Astrocyte (in vitro differentiated cells and primary cell): ENCODE measurements around the gene TPM1. TPM values are rescaled to one million over a fixed set of nuclear protein-coding genes. Genes with fewer than 3 reads are reported as not detected.

Experiments used
- DNase-seq: peaks from one replicate; pipeline ENCODE4 v3.0.0-alpha.2; 2010; ENCODE audit warnings: low read depth
- FAIRE-seq: peaks from 2 replicates; lab custom pipeline; 2011; peaks lifted over from hg19 to GRCh38; lab: Jason Lieb, UNC
- H2AFZ ChIP-seq: 2 replicates; pipeline ENCODE4 v1.6.0; 2012; ENCODE audit warnings: low read depth, low read length, inconsistent platforms
- H3K27ac ChIP-seq: 2 replicates; pipeline ENCODE4 v1.5.1; 2011; ENCODE audit warnings: low read depth, low read length, inconsistent platforms
- H3K27me3 ChIP-seq: 2 replicates; pipeline ENCODE4 v1.6.0; 2011; ENCODE audit warnings: low read length, inconsistent platforms; ENCODE audit not compliant: insufficient read depth
- H3K36me3 ChIP-seq: 2 replicates; pipeline ENCODE4 v1.5.1; 2011; ENCODE audit warnings: low read length, inconsistent platforms; ENCODE audit not compliant: insufficient read depth
- H3K4me1 ChIP-seq: 2 replicates; pipeline ENCODE4 v1.5.1; 2011; ENCODE audit warnings: low read length, inconsistent platforms; ENCODE audit not compliant: insufficient read depth
- H3K4me2 ChIP-seq: 2 replicates; pipeline ENCODE4 v1.6.0; 2012; ENCODE audit warnings: low read length, inconsistent platforms
- H3K4me3 ChIP-seq: 2 replicates; pipeline ENCODE4 v1.5.1; 2011; ENCODE audit warnings: low read depth, mild to moderate bottlenecking, low read length, inconsistent platforms; ENCODE audit not compliant: insufficient read depth
- H3K79me2 ChIP-seq: 2 replicates; pipeline ENCODE4 v1.6.0; 2012; ENCODE audit warnings: mild to moderate bottlenecking, low read length, inconsistent platforms; ENCODE audit not compliant: insufficient read depth
- H3K9ac ChIP-seq: 2 replicates; pipeline ENCODE4 v1.6.0; 2012; ENCODE audit warnings: mild to moderate bottlenecking, low read length, inconsistent platforms
- H3K9me3 ChIP-seq: 2 replicates; pipeline ENCODE4 v1.5.1; 2012; ENCODE audit warnings: low read depth, mild to moderate bottlenecking, low read length, inconsistent platforms; ENCODE audit not compliant: insufficient read depth
- H4K20me1 ChIP-seq: 2 replicates; pipeline ENCODE4 v1.6.0; 2012; ENCODE audit warnings: low read length, inconsistent platforms; ENCODE audit not compliant: insufficient read depth
- H3K27ac Mint-ChIP-seq: one replicate; pipeline ENCODE4 v1.8.0; 2021; ENCODE audit warnings: mild to moderate bottlenecking, mixed read lengths; ENCODE audit not compliant: unreplicated experiment
- H3K27me3 Mint-ChIP-seq: one replicate; pipeline ENCODE4 v1.8.0; 2021; ENCODE audit warnings: low read depth, mixed read lengths; ENCODE audit not compliant: unreplicated experiment
- H3K36me3 Mint-ChIP-seq: one replicate; pipeline ENCODE4 v1.8.0; 2021; ENCODE audit warnings: low read depth, mixed read lengths; ENCODE audit not compliant: unreplicated experiment
- H3K4me1 Mint-ChIP-seq: one replicate; pipeline ENCODE4 v1.8.0; 2021; ENCODE audit warnings: low read depth, mixed read lengths; ENCODE audit not compliant: unreplicated experiment
- H3K4me3 Mint-ChIP-seq: one replicate; pipeline ENCODE4 v1.8.0; 2021; ENCODE audit warnings: mild to moderate bottlenecking, moderate library complexity, mixed read lengths; ENCODE audit not compliant: unreplicated experiment
- H3K9me3 Mint-ChIP-seq: one replicate; pipeline ENCODE4 v1.8.0; 2021; ENCODE audit warnings: mild to moderate bottlenecking, mixed read lengths; ENCODE audit not compliant: unreplicated experiment
- CTCF ChIP-seq: IDR thresholded peaks from 2 replicates; pipeline ENCODE4 v1.5.1; 2011; ENCODE audit warnings: low read depth, mild to moderate bottlenecking, inconsistent platforms, low read length, moderate library complexity; ENCODE audit not compliant: insufficient read depth
- EZH2 ChIP-seq: IDR thresholded peaks from 2 replicates; pipeline ENCODE4 v1.6.1; 2012; ENCODE audit warnings: mild to moderate bottlenecking, low read length, inconsistent platforms; ENCODE audit not compliant: insufficient read depth
- total RNA-seq: library from RNA; stranded (reverse); gene quantifications from 2 replicates; pipeline ENCODE4 v1.2.1, GENCODE V29; 2021

The TPM1 gene
- total RNA-seq, 1 donor from 2014 or later = 2,922 TPM

- no peak overlapping the region for H3K4me3 Mint-ChIP-seq
- no peak for FAIRE-seq
- H3K27ac ChIP-seq = no peak overlapping the region
- H3K27me3 ChIP-seq = no peaks in the 10 kb centered on the region
- H3K9me3 Mint-ChIP-seq = peaks cover 6% of the 10 kb centered on the region
- no peaks in the 10 kb centered on the region for H3K36me3 ChIP-seq
- peaks cover 32% of the 10 kb centered on the region for H3K4me1 ChIP-seq
- H2AFZ ChIP-seq = no peak overlapping the region
- H3K4me1 Mint-ChIP-seq = peaks cover 31% of the 10 kb centered on the region
- DNase-seq = no peak
- no peak overlapping the region for H3K27ac Mint-ChIP-seq
- H4K20me1 ChIP-seq = no peaks in the 10 kb centered on the region
- no peaks in the 10 kb centered on the region for H3K36me3 Mint-ChIP-seq
- no peak overlapping the region for H3K4me2 ChIP-seq
- TF ChIP-seq EZH2 (no peak), CTCF (no peak)
- H3K79me2 ChIP-seq = no peaks in the 10 kb centered on the region
- no peaks in the 10 kb centered on the region for H3K9me3 ChIP-seq
- H3K4me3 ChIP-seq = no peak overlapping the region
- no peaks in the 10 kb centered on the region for H3K27me3 Mint-ChIP-seq
- H3K9ac ChIP-seq = no peak overlapping the region
Observed at GRCh38 chr15:63010920-63011693, 31.4 kb upstream of the TPM1 start.

- Mint-ChIP-seq H3K27ac (no peak overlapping the region), H3K9me3 (peaks cover 6% of the 10 kb centered on the region), H3K4me3 (no peak overlapping the region), H3K27me3 (no peaks in the 10 kb centered on the region), H3K36me3 (no peaks in the 10 kb centered on the region), H3K4me1 (peaks cover 31% of the 10 kb centered on the region)
- H3K27ac ChIP-seq = no peak overlapping the region
- H3K4me2 ChIP-seq = no peak overlapping the region
- H3K9ac ChIP-seq = no peak overlapping the region
- H3K36me3 ChIP-seq = no peaks in the 10 kb centered on the region
- H3K79me2 ChIP-seq = no peaks in the 10 kb centered on the region
- H2AFZ ChIP-seq = no peak overlapping the region
- H4K20me1 ChIP-seq = no peaks in the 10 kb centered on the region
- no peak overlapping the region for H3K4me3 ChIP-seq
- no peak for FAIRE-seq
- H3K9me3 ChIP-seq = no peaks in the 10 kb centered on the region
- no peaks in the 10 kb centered on the region for H3K27me3 ChIP-seq
- peaks cover 33% of the 10 kb centered on the region for H3K4me1 ChIP-seq
- TF ChIP-seq CTCF (no peak), EZH2 (no peak)
- DNase-seq = no peak
Observed at GRCh38 chr15:63012444-63012843, 30.1 kb upstream of the TPM1 start.
